Measurements from ENCODE around the gene KIAA1549. TPM values are rescaled to one million over a fixed set of nuclear protein-coding genes. Genes with fewer than 3 reads are reported as not detected.

Gene KIAA1549
- total and polyA plus RNA-seq, 2 of the 4 experiments (the other 2 are of a cell fraction): 1.3 to 3.3 TPM

DNA sequence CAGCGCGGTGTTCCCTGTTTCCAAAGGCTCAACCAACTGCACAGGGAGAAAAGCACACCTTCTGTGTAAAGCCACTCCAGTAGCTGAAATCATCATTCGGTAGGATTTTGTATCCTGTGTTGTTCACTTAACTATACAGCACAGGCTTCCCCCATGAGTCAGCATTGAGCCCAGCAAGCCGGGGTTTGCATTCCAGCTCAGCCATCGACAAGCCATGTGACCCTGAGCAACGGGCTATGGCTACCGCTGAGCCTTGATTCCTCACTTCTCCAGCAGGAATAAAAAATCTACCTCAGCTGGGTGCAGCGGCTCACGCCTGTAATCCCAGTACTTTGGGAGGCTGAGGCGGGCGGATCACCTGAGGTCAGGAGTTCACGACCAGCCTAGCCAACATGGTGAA, 139.1 kb downstream of the KIAA1549 start:
- H3K36me3 ChIP-seq (ENCODE audit: control insufficient read depth, insufficient read depth, low read length): no peaks in the 10 kb centered on the region; the same call in none of the 2 replicates
- H3K4me2 ChIP-seq (ENCODE audit: low read depth, low read length): no peak overlapping the region
- H2AK5ac ChIP-seq (ENCODE audit: low read depth, low read length): no peak overlapping the region
- no peak overlapping the region for H2BK20ac ChIP-seq (ENCODE audit: low read depth, low read length)
- H4K91ac ChIP-seq (ENCODE audit: insufficient read depth, low read depth, low read length): no peak overlapping the region
- 0 out of 2 replicates have a peak, but pooled peaks cover 3% of the 10 kb centered on the region for H3K9me1 ChIP-seq (ENCODE audit: insufficient read depth, low read length)
- WGBS, 2 experiments (ENCODE audit: extremely low coverage in 2 of 2, insufficient read length in 1 of 2): 75% methylated on average over 1 of the region's 12 CpGs; no CpG with 5 or more reads in 1 of the 2 experiments
- H2AK9ac ChIP-seq (replicated peaks; ENCODE audit: low read depth, low read length, poor library complexity): no peak overlapping the region
- H3K79me1 ChIP-seq (ENCODE audit: low read depth in 1 of 2, low read length in 2 of 2): no peaks in the 10 kb centered on the region
- H3K9me3 ChIP-seq (ENCODE audit: control insufficient read depth, insufficient read depth, low read length): no peaks in the 10 kb centered on the region
- no peaks in the 10 kb centered on the region for H3K27me3 ChIP-seq (ENCODE audit: control insufficient read depth, insufficient read depth, low read length)
- no peak overlapping the region for H3K27ac ChIP-seq (ENCODE audit: insufficient read depth, low read length)
- H2BK120ac ChIP-seq (ENCODE audit: low read depth, low read length): no peak overlapping the region
- H3K56ac ChIP-seq (ENCODE audit: extremely low read depth, insufficient read depth, low read length): no peak overlapping the region
- peak overlapping the region; percentile 8 for H2AFZ ChIP-seq (replicated peaks; ENCODE audit: low read length, poor library complexity)
- no peak overlapping the region for H3K18ac ChIP-seq (ENCODE audit: low read depth, low read length)
- H3K4me3 ChIP-seq (ENCODE audit: insufficient read depth, low read depth, low read length): no peak overlapping the region
- BruUV-seq (replicated peaks): no TSS peak
- ATAC-seq (ENCODE audit: low read depth): peak; percentile 57
- peak; percentile 72 for DNase-seq
- H3K4ac ChIP-seq (ENCODE audit: low read depth, low read length): no peak overlapping the region
- no peak overlapping the region for H4K5ac ChIP-seq (ENCODE audit: low read depth, low read length)
- TF ChIP-seq CHD1 (IDR thresholded peaks at IDR 0.05; ENCODE audit: low read depth, low read length) (no peak), POLR2A (IDR thresholded peaks at IDR 0.05; ENCODE audit: low read depth, low read length) (no peak), MAFK (IDR thresholded peaks at IDR 0.05; ENCODE audit: low read depth, low read length) (peak; percentile 8; the same call in 1 of the 2 replicates), FOS (IDR thresholded peaks at IDR 0.05; ENCODE audit: low read depth, low read length) (no peak), RCOR1 (IDR thresholded peaks at IDR 0.05; ENCODE audit: insufficient replicate concordance, low read length) (no peak)
- TF ChIP-seq, protein P1, sequence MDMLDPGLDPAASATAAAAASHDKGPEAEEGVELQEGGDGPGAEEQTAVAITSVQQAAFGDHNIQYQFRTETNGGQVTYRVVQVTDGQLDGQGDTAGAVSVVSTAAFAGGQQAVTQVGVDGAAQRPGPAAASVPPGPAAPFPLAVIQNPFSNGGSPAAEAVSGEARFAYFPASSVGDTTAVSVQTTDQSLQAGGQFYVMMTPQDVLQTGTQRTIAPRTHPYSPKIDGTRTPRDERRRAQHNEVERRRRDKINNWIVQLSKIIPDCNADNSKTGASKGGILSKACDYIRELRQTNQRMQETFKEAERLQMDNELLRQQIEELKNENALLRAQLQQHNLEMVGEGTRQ (IDR thresholded peaks at IDR 0.05; ENCODE audit: low read depth, low read length): peak; percentile 70
- no peaks in the 10 kb centered on the region for H4K20me1 ChIP-seq (ENCODE audit: insufficient read depth, low read length)
- H3K14ac ChIP-seq (replicated peaks; ENCODE audit: low read depth, low read length): no peak overlapping the region
- no peak overlapping the region for H3K23ac ChIP-seq (ENCODE audit: low read depth, low read length)
- no peak overlapping the region for H3K9ac ChIP-seq (ENCODE audit: low read depth, low read length)
- H2BK15ac ChIP-seq (ENCODE audit: low read depth, low read length): no peak overlapping the region
- intact Hi-C loops (cut with micrococcal nuclease) (no loop called here), dilution Hi-C loops (cut with HindIII; ENCODE audit: low sequenced_read_pairs, unreplicated experiment) (no loop called here), in situ Hi-C loops (cut with MboI; ENCODE audit: low sequenced_read_pairs) (no loop called here)
- ChIA-PET POLR2A (ENCODE audit: unreplicated experiment) (no interaction called here), CTCF (no interaction called here)
- H2BK5ac ChIP-seq (ENCODE audit: low read depth, low read length, poor library complexity, severe bottlenecking): no peak overlapping the region
- H3K4me1 ChIP-seq (ENCODE audit: control insufficient read depth, insufficient read depth, low read length): 0 out of 2 replicates have a peak, but pooled peaks cover 2% of the 10 kb centered on the region
- no peak overlapping the region for H4K8ac ChIP-seq (ENCODE audit: low read depth in 2 of 2, low read length in 2 of 2)
